Neural progenitor cell (in vitro differentiated cells): Measurements from ENCODE around the gene HIPK2. TPM values are rescaled to one million over a fixed set of nuclear protein-coding genes. Genes with fewer than 3 reads are reported as not detected.

Experiments used
- DNase-seq: peaks from one replicate; pipeline ENCODE4 v3.0.0-alpha.2; 2016; ENCODE audit warnings: low spot score
- H2AFZ ChIP-seq: fragments of 200-600 bp; sonication (generic); replicated peaks from 2 replicates; pipeline ENCODE4 v1.6.1; 2016; ENCODE audit warnings: antibody characterized with exemption
- H3F3A ChIP-seq: fragments of 200-600 bp; sonication (generic); 2 replicates; pipeline ENCODE4 v1.6.1; 2016; ENCODE audit warnings: antibody characterized with exemption, low read depth
- H3K27ac ChIP-seq: fragments of 200-600 bp; sonication (generic); 2 replicates; pipeline ENCODE4 v1.5.1; 2016; ENCODE audit warnings: mild to moderate bottlenecking
- H3K27me3 ChIP-seq: fragments of 200-600 bp; sonication (generic); 2 replicates; pipeline ENCODE4 v1.6.1; 2016; ENCODE audit warnings: mild to moderate bottlenecking, moderate library complexity
- H3K36me3 ChIP-seq: fragments of 200-600 bp; sonication (generic); 2 replicates; pipeline ENCODE4 v1.5.1; 2016
- H3K4me1 ChIP-seq: fragments of 200-600 bp; sonication (generic); 2 replicates; pipeline ENCODE4 v1.6.1; 2016; ENCODE audit warnings: mixed run types
- H3K4me2 ChIP-seq: fragments of 200-600 bp; sonication (generic); 2 replicates; pipeline ENCODE4 v1.6.1; 2016
- H3K4me3 ChIP-seq: fragments of 200-600 bp; sonication (generic); 2 replicates; pipeline ENCODE4 v1.5.1; 2016
- H3K79me2 ChIP-seq: fragments of 200-600 bp; sonication (generic); 2 replicates; pipeline ENCODE4 v1.6.1; 2016; ENCODE audit warnings: low read depth
- H3K9ac ChIP-seq: fragments of 200-600 bp; sonication (generic); 2 replicates; pipeline ENCODE4 v1.6.1; 2016
- H3K9me3 ChIP-seq: fragments of 200-600 bp; sonication (generic); 2 replicates; pipeline ENCODE4 v1.5.1; 2016; ENCODE audit warnings: low read depth
- H4K20me1 ChIP-seq: fragments of 200-600 bp; sonication (generic); 2 replicates; pipeline ENCODE4 v1.6.1; 2016; ENCODE audit warnings: low read depth
- H3K27ac Mint-ChIP-seq: 3 replicates; pipeline ENCODE4 v1.8.0; 2021; ENCODE audit warnings: mixed read lengths
- H3K27me3 Mint-ChIP-seq: 2 replicates; pipeline ENCODE4 v1.8.0; 2022; ENCODE audit warnings: low read depth, mild to moderate bottlenecking, inconsistent platforms, moderate library complexity, mixed read lengths; ENCODE audit not compliant: insufficient read depth
- H3K36me3 Mint-ChIP-seq: 3 replicates; pipeline ENCODE4 v1.8.0; 2021; ENCODE audit warnings: mixed read lengths
- H3K4me1 Mint-ChIP-seq: 3 replicates; pipeline ENCODE4 v1.8.0; 2021; ENCODE audit warnings: mixed read lengths
- H3K4me3 Mint-ChIP-seq: 3 replicates; pipeline ENCODE4 v1.8.0; 2021; ENCODE audit warnings: mild to moderate bottlenecking, moderate library complexity, mixed read lengths
- H3K9me3 Mint-ChIP-seq: 3 replicates; pipeline ENCODE4 v1.8.0; 2020; ENCODE audit warnings: mixed read lengths
- CTCF ChIP-seq: fragments of 200-600 bp; sonication (generic); IDR thresholded peaks from 2 replicates; pipeline ENCODE4 v1.5.1; 2017; ENCODE audit warnings: antibody characterized with exemption, mild to moderate bottlenecking
- EZH2 ChIP-seq: fragments of 200-600 bp; sonication (generic); IDR thresholded peaks from 2 replicates; pipeline ENCODE4 v1.6.1; 2017; ENCODE audit warnings: antibody characterized with exemption, mild to moderate bottlenecking, moderate library complexity
- EZH2phosphoT487 ChIP-seq: fragments of 200-600 bp; sonication (generic); IDR thresholded peaks from 2 replicates; pipeline ENCODE4 v1.6.1; 2017; ENCODE audit warnings: antibody characterized with exemption
- total RNA-seq: library from RNA; depleted of rRNA; stranded (reverse); fragments of >200 nt; gene quantifications from 2 replicates; pipeline ENCODE4 v1.2.3, GENCODE V29; 2015; ENCODE audit warnings: low replicate concordance

Gene HIPK2
- total RNA-seq, 1 donor from 2014 or later, result 12.8 TPM

DNA sequence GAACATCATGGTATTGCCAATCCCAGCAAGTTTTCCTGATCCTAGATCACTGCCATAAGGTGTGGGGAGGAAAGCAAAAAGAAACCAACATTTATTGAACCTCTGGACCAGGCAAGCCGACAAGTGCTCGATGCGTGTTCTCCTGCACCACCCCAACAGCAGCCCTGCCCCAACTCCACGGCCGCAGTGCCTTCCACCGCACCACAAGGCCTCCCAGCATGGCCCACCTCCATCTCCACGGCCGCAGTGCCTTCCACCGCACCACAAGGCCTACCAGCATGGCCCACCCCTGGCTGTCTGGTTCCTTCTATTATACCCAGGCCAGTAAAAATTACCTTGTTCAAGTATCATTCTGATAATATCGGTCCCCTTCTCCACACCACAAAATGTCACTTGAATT is 8.7 kb downstream of the HIPK2 start:
- peaks cover 20% of the 10 kb centered on the region for H3K4me1 Mint-ChIP-seq

DNA sequence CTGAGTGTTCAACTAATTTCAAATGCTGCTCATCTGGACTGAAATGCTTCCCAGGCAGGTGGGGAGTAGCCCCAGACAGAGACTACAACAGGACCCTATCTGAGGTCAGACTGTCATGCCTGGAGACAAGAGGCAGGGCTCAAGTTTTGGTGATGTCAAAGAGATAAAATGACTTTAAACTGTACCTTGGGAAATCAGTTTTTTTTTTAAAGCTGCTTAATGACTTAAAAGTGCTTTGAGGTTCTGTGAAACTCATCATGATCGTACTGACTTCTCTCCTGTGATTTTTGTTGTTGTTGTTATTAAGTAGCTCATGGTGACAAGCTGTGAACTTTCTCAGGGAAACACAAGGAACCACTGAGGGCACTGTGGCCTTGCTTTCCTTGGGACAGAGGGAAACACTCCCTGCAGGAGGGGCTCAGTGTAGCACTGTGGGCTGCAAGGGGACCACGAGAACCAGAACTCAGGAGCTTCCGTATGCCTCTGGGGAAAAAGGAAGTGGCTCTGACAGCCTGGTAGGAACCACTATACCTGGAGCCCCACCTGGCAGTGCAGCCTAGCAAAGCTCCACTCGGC is 9.5 kb downstream of the HIPK2 start:
- no peak overlapping the region for H3K9ac ChIP-seq
- Mint-ChIP-seq H3K9me3 (no peaks in the 10 kb centered on the region), H3K36me3 (peaks cover 23% of the 10 kb centered on the region), H3K27ac (peak overlapping the region; percentile 50), H3K4me3 (no peak overlapping the region), H3K4me1 (peaks cover 25% of the 10 kb centered on the region), H3K27me3 (no peaks in the 10 kb centered on the region)
- H3F3A ChIP-seq, result no peaks in the 10 kb centered on the region
- no peaks in the 10 kb centered on the region for H3K4me1 ChIP-seq
- no peaks in the 10 kb centered on the region for H3K27me3 ChIP-seq
- DNase-seq, result no peak
- H3K4me3 ChIP-seq, result no peak overlapping the region
- no peaks in the 10 kb centered on the region for H3K36me3 ChIP-seq
- TF ChIP-seq EZH2 (no peak), CTCF (no peak), EZH2phosphoT487 (no peak)
- H3K79me2 ChIP-seq, result peaks cover 59% of the 10 kb centered on the region
- peaks cover 65% of the 10 kb centered on the region for H4K20me1 ChIP-seq
- H2AFZ ChIP-seq, result no peak overlapping the region
- no peak overlapping the region for H3K27ac ChIP-seq
- H3K4me2 ChIP-seq, result no peak overlapping the region
- H3K9me3 ChIP-seq, result no peaks in the 10 kb centered on the region

More for the DNA sequence above, 8.7 kb downstream of the HIPK2 start:
- no peak overlapping the region for H3K4me3 Mint-ChIP-seq
- Histone ChIP-seq H3K9me3 (no peaks in the 10 kb centered on the region), H3K27me3 (no peaks in the 10 kb centered on the region), H3F3A (no peaks in the 10 kb centered on the region), H2AFZ (no peak overlapping the region), H3K79me2 (peaks cover 66% of the 10 kb centered on the region), H3K4me3 (no peak overlapping the region), H3K27ac (no peak overlapping the region), H3K4me1 (no peaks in the 10 kb centered on the region), H3K9ac (no peak overlapping the region), H3K4me2 (no peak overlapping the region), H3K36me3 (no peaks in the 10 kb centered on the region), H4K20me1 (peaks cover 72% of the 10 kb centered on the region)
- no peaks in the 10 kb centered on the region for H3K9me3 Mint-ChIP-seq
- no peaks in the 10 kb centered on the region for H3K27me3 Mint-ChIP-seq
- peak overlapping the region; percentile 55 for H3K27ac Mint-ChIP-seq
- no peak for DNase-seq
- H3K36me3 Mint-ChIP-seq, result peaks cover 26% of the 10 kb centered on the region
- TF ChIP-seq EZH2 (no peak), EZH2phosphoT487 (no peak), CTCF (no peak)

DNA sequence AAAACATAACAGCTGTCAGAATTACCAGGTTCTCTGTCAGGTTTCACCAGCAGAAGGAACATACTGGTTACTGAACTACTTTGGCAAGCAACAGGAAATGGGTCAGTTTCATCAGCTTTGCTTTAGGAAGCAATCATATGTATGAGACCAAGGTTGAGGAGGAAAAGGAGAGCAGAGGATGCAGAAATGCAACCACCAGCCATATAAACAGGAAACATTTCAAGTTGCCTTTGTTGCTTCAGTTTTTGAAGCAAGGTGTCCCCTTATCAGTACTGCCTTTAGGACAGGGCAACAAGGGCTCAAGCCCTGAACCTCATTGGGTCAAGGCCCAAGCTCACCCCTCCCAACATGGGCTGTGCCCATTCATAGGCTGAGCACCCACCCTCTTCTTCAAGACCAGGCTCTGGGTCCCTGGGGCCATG is 10.2 kb downstream of the HIPK2 start:
- Histone ChIP-seq H3K4me2 (no peak overlapping the region), H3K27ac (no peak overlapping the region), H3K9me3 (no peaks in the 10 kb centered on the region), H3K79me2 (peaks cover 51% of the 10 kb centered on the region), H3F3A (no peaks in the 10 kb centered on the region), H4K20me1 (peaks cover 57% of the 10 kb centered on the region), H2AFZ (no peak overlapping the region), H3K36me3 (no peaks in the 10 kb centered on the region), H3K4me1 (no peaks in the 10 kb centered on the region), H3K4me3 (no peak overlapping the region), H3K9ac (no peak overlapping the region), H3K27me3 (no peaks in the 10 kb centered on the region)
- DNase-seq, result no peak
- Mint-ChIP-seq H3K4me1 (peaks cover 25% of the 10 kb centered on the region), H3K4me3 (no peak overlapping the region), H3K9me3 (no peaks in the 10 kb centered on the region), H3K27me3 (no peaks in the 10 kb centered on the region), H3K27ac (no peak overlapping the region), H3K36me3 (peaks cover 22% of the 10 kb centered on the region)
- TF ChIP-seq CTCF, result no peak
- no peak for TF ChIP-seq EZH2
